GM12865 (cell line): ENCODE measurements around the gene SNX33.

Experiments used
- DNase-seq: peaks from one replicate; pipeline ENCODE4 v3.0.0; 2010; ENCODE audit warnings: low read depth
- H3K4me3 ChIP-seq: 2 replicates; pipeline ENCODE4 v1.5.1; 2011; ENCODE audit warnings: mild to moderate bottlenecking, low read depth, low read length, control low read depth
- CTCF ChIP-seq: IDR thresholded peaks from 2 replicates; pipeline ENCODE4 v1.5.1; 2011; ENCODE audit warnings: low read length, control low read depth, low read depth, inconsistent platforms; ENCODE audit not compliant: insufficient read depth; ENCODE audit errors: missing control alignments

Gene SNX33

GRCh38 chr15:75637245-75638009, 10.3 kb upstream of the SNX33 start:
- H3K4me3 ChIP-seq, result peak overlapping the region; percentile 1; the same call in 1 of the 2 replicates
- no peak for TF ChIP-seq CTCF

DNA sequence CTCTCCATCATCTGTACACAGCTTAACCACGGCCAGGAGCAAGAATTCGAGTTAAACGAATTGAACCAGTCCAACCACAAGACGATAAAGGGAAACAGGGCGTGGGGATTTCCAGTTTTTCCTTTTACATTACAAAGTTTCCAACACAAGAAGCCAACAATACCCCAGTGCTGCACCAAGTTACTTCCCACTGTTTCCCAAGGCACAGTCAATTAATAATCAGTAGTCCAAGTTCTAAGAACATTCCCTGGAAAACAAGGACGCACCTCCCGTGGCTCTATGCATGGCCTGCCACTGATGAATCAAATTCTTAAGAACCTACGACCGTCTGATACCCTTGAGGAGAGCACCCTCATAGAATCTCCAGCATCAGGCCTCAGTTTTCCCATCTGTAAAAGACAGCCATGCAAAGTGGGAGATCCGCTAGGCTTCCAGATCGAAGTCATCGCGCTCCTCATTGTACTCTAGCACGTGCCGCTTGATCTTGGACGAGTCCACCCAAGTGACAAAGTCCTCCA, 8.5 kb upstream of the SNX33 start:
- DNase-seq, result no peak
- H3K4me3 ChIP-seq, result peak overlapping the region; percentile 64
- TF ChIP-seq CTCF, result no peak

More at GRCh38 chr15:75637245-75638009, 10.3 kb upstream of the SNX33 start:
- DNase-seq, result no peak

DNA sequence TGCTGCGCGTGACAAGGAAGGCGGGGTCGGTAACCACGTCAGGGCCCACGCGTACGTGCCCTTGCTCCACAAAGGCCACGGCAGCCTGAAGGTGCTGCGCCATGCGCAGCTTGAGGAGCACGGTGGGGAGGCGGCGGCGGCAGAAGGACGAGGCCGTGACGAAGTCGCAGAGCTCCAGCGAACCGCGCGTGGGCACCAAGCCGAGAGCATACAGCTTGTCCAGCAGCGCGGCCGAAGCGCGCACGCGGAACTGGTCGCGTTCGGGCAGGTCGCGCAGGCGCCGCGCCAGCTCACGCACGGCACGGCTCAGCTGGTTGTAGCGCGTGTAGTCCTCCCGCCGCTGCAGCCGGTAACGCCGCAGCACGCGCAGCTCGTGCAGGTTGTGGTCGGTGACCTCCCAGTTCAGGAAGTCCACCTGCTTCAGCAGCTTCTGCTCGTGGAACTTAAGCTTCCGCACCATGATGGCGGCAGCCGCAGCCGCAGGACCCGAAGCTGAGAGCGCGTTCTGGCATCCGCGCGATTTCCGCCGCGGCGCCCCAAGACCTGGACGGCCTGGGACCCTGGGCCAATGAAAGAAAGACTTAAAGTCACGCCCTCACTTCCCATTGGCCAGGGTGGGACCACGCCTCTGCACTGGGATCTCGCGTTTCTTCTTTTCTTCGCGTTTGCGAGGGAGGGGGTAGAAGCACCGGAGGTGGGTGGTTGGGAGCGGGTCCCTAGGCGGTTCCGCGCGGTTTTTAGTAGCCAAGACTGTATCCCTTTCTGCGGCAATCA, 7.8 kb upstream of the SNX33 start, which contains the start of gene IMP3:
TSS of gene IMP3 (minus strand) at position 516 of the 774 bp plus-strand sequence. CDS start at position 460, 56 bp downstream.
- TF ChIP-seq CTCF, result no peak
- H3K4me3 ChIP-seq, result peak within 1 kb of the TSS; percentile 67
- DNase-seq, result peak; percentile 98

- peak; percentile 74 for DNase-seq
These were observed 7.1 kb upstream of the SNX33 start for GRCh38 chr15:75640483-75641178.

DNA sequence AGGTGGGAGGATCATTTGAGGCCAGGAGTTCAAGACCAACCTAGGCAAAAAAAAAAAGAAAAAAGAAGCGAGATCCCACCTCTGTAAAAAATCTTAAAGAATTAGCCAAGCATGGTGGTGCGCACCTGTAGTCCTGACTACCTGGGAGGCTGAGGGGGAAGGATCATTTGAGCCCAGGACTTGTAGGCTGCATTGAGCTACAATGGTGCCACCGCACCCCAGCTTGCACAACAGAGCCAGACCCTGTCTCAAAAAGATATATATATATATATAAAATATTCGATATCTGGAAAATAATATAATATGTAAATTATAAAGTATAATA, 6.6 kb upstream of the SNX33 start:
- DNase-seq, result no peak
- no peak for TF ChIP-seq CTCF
- H3K4me3 ChIP-seq, result peak overlapping the region; percentile 67

More at GRCh38 chr15:75640483-75641178, 7.1 kb upstream of the SNX33 start:
- H3K4me3 ChIP-seq, result peak overlapping the region; percentile 67
- peak; percentile 36 for TF ChIP-seq CTCF

DNA sequence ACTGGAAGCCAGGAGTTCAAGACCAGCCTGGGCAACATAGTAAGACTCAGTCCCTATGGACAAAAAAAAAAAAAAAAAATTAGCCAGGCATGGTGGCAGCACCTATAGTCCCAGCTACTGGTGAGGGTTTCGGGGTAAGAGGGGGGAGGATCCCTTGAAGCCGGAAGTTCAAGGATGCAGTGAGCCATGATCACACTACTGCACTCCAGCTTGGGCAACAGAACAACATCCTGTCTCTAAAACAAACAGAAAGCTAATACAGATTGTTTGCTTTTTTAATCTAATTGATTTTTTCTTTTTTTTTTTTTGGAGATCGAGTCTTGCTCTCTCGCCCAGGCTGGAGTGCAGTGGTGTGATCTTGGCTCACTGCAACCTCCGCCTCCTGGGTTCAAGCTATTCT, 6.1 kb upstream of the SNX33 start:
- TF ChIP-seq CTCF, result no peak
- peak; percentile 72 for DNase-seq
- no peak overlapping the region for H3K4me3 ChIP-seq
